ENCODE data around the gene RCSD1.

Gene RCSD1

GRCh38 chr1:167701510-167701909 is 71.5 kb downstream of the RCSD1 start:
- H3K36me3 ChIP-seq (replicated peaks; ENCODE audit: low read depth, low read length) = no peaks in the 10 kb centered on the region

GRCh38 chr1:167703557-167703956 is 73.5 kb downstream of the RCSD1 start:
- H4K20me1 ChIP-seq (ENCODE audit: insufficient read depth, low read length) = no peaks in the 10 kb centered on the region
- TF ChIP-seq CTCF (IDR thresholded peaks at IDR 0.05; ENCODE audit: low read depth, low read length) (no peak), EZH2phosphoT487 (IDR thresholded peaks at IDR 0.05; ENCODE audit: low read depth) (no peak)
- H3K9me3 ChIP-seq (ENCODE audit: insufficient read depth, low read length) = no peaks in the 10 kb centered on the region
- H3K27me3 ChIP-seq (ENCODE audit: low read depth, low read length) = peaks cover 56% of the 10 kb centered on the region
- H3K4me3 ChIP-seq (ENCODE audit: low read length) = no peak overlapping the region
- H3K4me2 ChIP-seq (ENCODE audit: low read length) = no peak overlapping the region
- peaks cover 41% of the 10 kb centered on the region for H3K4me1 ChIP-seq (ENCODE audit: low read length)
- H2AFZ ChIP-seq (ENCODE audit: low read depth, low read length) = no peak overlapping the region
- H3K27ac ChIP-seq (ENCODE audit: low read length) = no peak overlapping the region
- no peak overlapping the region for H3K9ac ChIP-seq (ENCODE audit: low read length)
- H3K36me3 ChIP-seq (replicated peaks; ENCODE audit: low read depth, low read length) = no peaks in the 10 kb centered on the region
- no peaks in the 10 kb centered on the region for H3K79me2 ChIP-seq (ENCODE audit: low read length)

More at GRCh38 chr1:167701510-167701909, 71.5 kb downstream of the RCSD1 start:
- Histone ChIP-seq H3K27me3 (ENCODE audit: low read depth, low read length) (peaks cover 51% of the 10 kb centered on the region), H4K20me1 (ENCODE audit: insufficient read depth, low read length) (no peaks in the 10 kb centered on the region), H2AFZ (ENCODE audit: low read depth, low read length) (no peak overlapping the region), H3K4me3 (ENCODE audit: low read length) (no peak overlapping the region), H3K4me2 (ENCODE audit: low read length) (no peak overlapping the region), H3K27ac (ENCODE audit: low read length) (no peak overlapping the region), H3K4me1 (ENCODE audit: low read length) (peaks cover 22% of the 10 kb centered on the region), H3K9me3 (ENCODE audit: insufficient read depth, low read length) (no peaks in the 10 kb centered on the region), H3K9ac (ENCODE audit: low read length) (no peak overlapping the region), H3K79me2 (ENCODE audit: low read length) (no peaks in the 10 kb centered on the region)
- TF ChIP-seq EZH2phosphoT487 (IDR thresholded peaks at IDR 0.05; ENCODE audit: low read depth) = no peak
- TF ChIP-seq CTCF (IDR thresholded peaks at IDR 0.05; ENCODE audit: low read depth, low read length) = no peak

- Histone ChIP-seq H3K9me3 (ENCODE audit: insufficient read depth, low read length) (no peaks in the 10 kb centered on the region), H3K4me3 (ENCODE audit: low read length) (no peak overlapping the region), H3K79me2 (ENCODE audit: low read length) (no peaks in the 10 kb centered on the region), H2AFZ (ENCODE audit: low read depth, low read length) (no peak overlapping the region), H3K36me3 (replicated peaks; ENCODE audit: low read depth, low read length) (no peaks in the 10 kb centered on the region), H3K27ac (ENCODE audit: low read length) (no peak overlapping the region), H3K27me3 (ENCODE audit: low read depth, low read length) (peaks cover 56% of the 10 kb centered on the region), H3K4me2 (ENCODE audit: low read length) (no peak overlapping the region), H4K20me1 (ENCODE audit: insufficient read depth, low read length) (no peaks in the 10 kb centered on the region), H3K9ac (ENCODE audit: low read length) (no peak overlapping the region), H3K4me1 (ENCODE audit: low read length) (peaks cover 51% of the 10 kb centered on the region)
- no peak for TF ChIP-seq CTCF (IDR thresholded peaks at IDR 0.05; ENCODE audit: low read depth, low read length)
- no peak for TF ChIP-seq EZH2phosphoT487 (IDR thresholded peaks at IDR 0.05; ENCODE audit: low read depth)
Observed at GRCh38 chr1:167704715-167705114, 74.7 kb downstream of the RCSD1 start.

GRCh38 chr1:167705250-167705649 is 75.2 kb downstream of the RCSD1 start:
- no peaks in the 10 kb centered on the region for H4K20me1 ChIP-seq (ENCODE audit: insufficient read depth, low read length)
- no peak overlapping the region for H3K9ac ChIP-seq (ENCODE audit: low read length)
- no peak overlapping the region for H3K4me2 ChIP-seq (ENCODE audit: low read length)
- no peaks in the 10 kb centered on the region for H3K36me3 ChIP-seq (replicated peaks; ENCODE audit: low read depth, low read length)
- H3K79me2 ChIP-seq (ENCODE audit: low read length) = no peaks in the 10 kb centered on the region
- H3K9me3 ChIP-seq (ENCODE audit: insufficient read depth, low read length) = no peaks in the 10 kb centered on the region
- H2AFZ ChIP-seq (ENCODE audit: low read depth, low read length) = no peak overlapping the region
- no peak overlapping the region for H3K27ac ChIP-seq (ENCODE audit: low read length)
- H3K4me1 ChIP-seq (ENCODE audit: low read length) = peaks cover 50% of the 10 kb centered on the region
- TF ChIP-seq CTCF (IDR thresholded peaks at IDR 0.05; ENCODE audit: low read depth, low read length) = no peak
- no peak for TF ChIP-seq EZH2phosphoT487 (IDR thresholded peaks at IDR 0.05; ENCODE audit: low read depth)
- no peak overlapping the region for H3K4me3 ChIP-seq (ENCODE audit: low read length)
- H3K27me3 ChIP-seq (ENCODE audit: low read depth, low read length) = peaks cover 59% of the 10 kb centered on the region
